Lung (tissue), 12 donors: ENCODE results near the gene MAPK8IP3. TPM values are rescaled to one million over a fixed set of nuclear protein-coding genes. Genes with fewer than 3 reads are reported as not detected.
A peak's percentile ranks its signal among the peaks of the same experiment; 100 is the strongest.

Experiments used
- ATAC-seq: fragments of 200-7000 bp; cut with Tn5 transposase; one replicate; pipeline ENCODE4 v1.9.1; 2020; ENCODE audit warnings: moderate number of reproducible peaks; ENCODE audit not compliant: insufficient read depth, low FRiP score
- DNase-seq, 3 donors: peaks; one replicate each; pipeline ENCODE4 v3.0.0-alpha.2; 2013 to 2017
- H3K27ac ChIP-seq, 2 donors: one replicate each; pipeline ENCODE4 v1.5.1; 2013; ENCODE audit warnings: mild to moderate bottlenecking in 2 of 2, moderate library complexity in 2 of 2, control low read depth in 1 of 2, inconsistent platforms in 1 of 2, low read depth in 1 of 2, low read length in 1 of 2
- H3K27me3 ChIP-seq, 3 donors: one replicate each; pipeline ENCODE4 v1.5.1; 2013; ENCODE audit warnings: low read length in 2 of 3; ENCODE audit not compliant: control insufficient read depth in 3 of 3, insufficient read depth in 3 of 3
- H3K36me3 ChIP-seq, 4 donors: one replicate each; pipeline ENCODE4 v1.5.1; 2013; ENCODE audit warnings: low read length in 4 of 4, mild to moderate bottlenecking in 1 of 4, moderate library complexity in 1 of 4; ENCODE audit not compliant: control insufficient read depth in 4 of 4, insufficient read depth in 4 of 4
- H3K4me1 ChIP-seq, 5 donors: one replicate each; pipeline ENCODE4 v1.5.1; 2013; ENCODE audit warnings: low read length in 5 of 5, mild to moderate bottlenecking in 2 of 5, moderate library complexity in 1 of 5; ENCODE audit not compliant: control insufficient read depth in 5 of 5, insufficient read depth in 5 of 5
- H3K4me3 ChIP-seq: one replicate; pipeline ENCODE4 v1.5.1; 2013; ENCODE audit warnings: mild to moderate bottlenecking, control low read depth, moderate library complexity
- H3K9ac ChIP-seq, 2 donors: one replicate each; pipeline ENCODE4 v1.5.1; 2013; ENCODE audit warnings: low read length in 2 of 2, control low read depth in 1 of 2; ENCODE audit not compliant: insufficient read depth in 1 of 2
- H3K9me3 ChIP-seq, 4 donors: one replicate each; pipeline ENCODE4 v1.5.1; 2013; ENCODE audit warnings: low read length in 3 of 4, mild to moderate bottlenecking in 1 of 4, moderate library complexity in 1 of 4; ENCODE audit not compliant: control insufficient read depth in 4 of 4, insufficient read depth in 3 of 4
- CTCF ChIP-seq: IDR thresholded peaks from 2 replicates; pipeline ENCODE4 v1.5.1; 2012; ENCODE audit warnings: mild to moderate bottlenecking; ENCODE audit errors: control extremely low read depth, extremely low read depth
- WGBS, 2 donors: extraction: QIAGEN DNeasy Blood & Tissue Kit; methylation state at CpG; one replicate each; pipeline ENCODE4 v1.1.7; 2013; 5-methylcytosine and 5-hydroxymethylcytosine counted together
- polyA plus RNA-seq, 2 donors: library from polyadenylated mRNA; stranded (reverse); fragments of 200-250 nt; gene quantifications; one replicate each; pipeline ENCODE4 v1.2.1, GENCODE V29; 2013
- total RNA-seq, 2 donors: library from RNA; depleted of rRNA in 1 of 2; stranded (reverse); fragments of >200 nt in 1 of 2; gene quantifications; one replicate each; pipeline ENCODE4 v1.2.1, GENCODE V29; 2014 to 2021
- donor health status: control.
- donor health status: control.
- donor health status: Bipolar disorder and iron deficiency.
- donor health status: healthy.
- donor health status: DM: yes; HTN: yes; CAD: no.

MAPK8IP3 gene
- total and polyA plus RNA-seq, 4 donors = 40.3 to 76.7 (median 63.6) TPM

GRCh38 chr16:1709356-1709755, 3.4 kb downstream of the MAPK8IP3 start:
- H3K27ac ChIP-seq = no peak overlapping the region
- WGBS, 2 donors = 91 to 92% methylated on average over 15 of the region's 15 CpGs
- H3K9me3 ChIP-seq = no peaks in the 10 kb centered on the region
- H3K27me3 ChIP-seq = no peaks in the 10 kb centered on the region
- no peak overlapping the region for H3K9ac ChIP-seq
- no peak overlapping the region for H3K4me3 ChIP-seq
- ATAC-seq = no peak
- peaks cover 3 to 16% (median 5%) of the 10 kb centered on the region in 5 donors for H3K4me1 ChIP-seq
- no peak for TF ChIP-seq CTCF
- no peak for DNase-seq
- peaks cover 0 to 5% (median 4%) of the 10 kb centered on the region in 4 donors for H3K36me3 ChIP-seq

- ATAC-seq (no peak), DNase-seq (no peak)
- Histone ChIP-seq H3K27me3 (no peaks in the 10 kb centered on the region), H3K4me3 (no peak overlapping the region), H3K27ac (no peak overlapping the region), H3K9ac (no peak overlapping the region), H3K36me3 (peaks cover 0 to 7% (median 4%) of the 10 kb centered on the region in 4 donors), H3K4me1 (peaks cover 3 to 16% (median 5%) of the 10 kb centered on the region in 5 donors), H3K9me3 (no peaks in the 10 kb centered on the region)
- WGBS, 2 donors = 94 to 95% methylated on average over 17 of the region's 17 CpGs
- TF ChIP-seq CTCF = no peak
Measured at GRCh38 chr16:1710811-1711507, 5.0 kb downstream of the MAPK8IP3 start.

- Histone ChIP-seq H3K36me3 (peaks cover 0 to 7% (median 2%) of the 10 kb centered on the region in 4 donors), H3K4me1 (peaks cover 0 to 8% (median 5%) of the 10 kb centered on the region in 5 donors), H3K4me3 (no peak overlapping the region), H3K27ac (peak overlapping the region in 1 of 2 donors; percentile 9), H3K9me3 (no peaks in the 10 kb centered on the region), H3K27me3 (no peaks in the 10 kb centered on the region), H3K9ac (no peak overlapping the region)
- DNase-seq = peak in 1 of 3 donors; percentile 15
- WGBS, 2 donors = 45 to 58% methylated on average over 13 to 14 of the region's 14 CpGs
- no peak for ATAC-seq
- no peak for TF ChIP-seq CTCF
Measured at GRCh38 chr16:1712791-1713261, 6.8 kb downstream of the MAPK8IP3 start.
